ENCODE data around the gene F12. TPM values are rescaled to one million over a fixed set of nuclear protein-coding genes. Genes with fewer than 3 reads are reported as not detected.

The F12 gene
- total RNA-seq, 1 donor from 2014 or later, result 1.8 TPM

GRCh38 chr5:177445052-177445916, 35.9 kb upstream of the F12 start:
- Mint-ChIP-seq H3K4me3 (ENCODE audit: unreplicated experiment) (peak overlapping the region; percentile 51), H3K4me1 (ENCODE audit: low read depth) (peaks cover 21% of the 10 kb centered on the region), H3K36me3 (ENCODE audit: low read depth) (peaks cover 4% of the 10 kb centered on the region), H3K9me3 (ENCODE audit: low read depth) (no peaks in the 10 kb centered on the region), H3K27ac (ENCODE audit: unreplicated experiment) (peak overlapping the region; percentile 27), H3K27me3 (ENCODE audit: low read depth) (no peaks in the 10 kb centered on the region)
- DNase-seq (ENCODE audit: low spot score), result no peak
- no peak for TF ChIP-seq CTCF (IDR thresholded peaks at IDR 0.05)

- no peak for TF ChIP-seq CTCF (IDR thresholded peaks at IDR 0.05)
- H3K27me3 Mint-ChIP-seq (ENCODE audit: low read depth), result no peaks in the 10 kb centered on the region
- H3K9me3 Mint-ChIP-seq (ENCODE audit: low read depth), result no peaks in the 10 kb centered on the region
- H3K4me1 Mint-ChIP-seq (ENCODE audit: low read depth), result peaks cover 21% of the 10 kb centered on the region
- no peak overlapping the region for H3K27ac Mint-ChIP-seq (ENCODE audit: unreplicated experiment)
- no peak overlapping the region for H3K4me3 Mint-ChIP-seq (ENCODE audit: unreplicated experiment)
- peaks cover 8% of the 10 kb centered on the region for H3K36me3 Mint-ChIP-seq (ENCODE audit: low read depth)
- no peak for DNase-seq (ENCODE audit: low spot score)
Measured at GRCh38 chr5:177444106-177445051, 35.0 kb upstream of the F12 start.

- no peak for TF ChIP-seq CTCF (IDR thresholded peaks at IDR 0.05)
- Mint-ChIP-seq H3K36me3 (ENCODE audit: low read depth) (peaks cover 11% of the 10 kb centered on the region), H3K4me3 (ENCODE audit: unreplicated experiment) (no peak overlapping the region), H3K4me1 (ENCODE audit: low read depth) (peaks cover 17% of the 10 kb centered on the region), H3K27ac (ENCODE audit: unreplicated experiment) (no peak overlapping the region), H3K27me3 (ENCODE audit: low read depth) (no peaks in the 10 kb centered on the region), H3K9me3 (ENCODE audit: low read depth) (no peaks in the 10 kb centered on the region)
- DNase-seq (ENCODE audit: low spot score), result no peak
Measured at GRCh38 chr5:177443144-177443983, 34.0 kb upstream of the F12 start.

- DNase-seq (ENCODE audit: low spot score), result no peak
- peaks cover 18% of the 10 kb centered on the region for H3K4me1 Mint-ChIP-seq (ENCODE audit: low read depth)
- H3K27me3 Mint-ChIP-seq (ENCODE audit: low read depth), result no peaks in the 10 kb centered on the region
- no peaks in the 10 kb centered on the region for H3K9me3 Mint-ChIP-seq (ENCODE audit: low read depth)
- no peak overlapping the region for H3K27ac Mint-ChIP-seq (ENCODE audit: unreplicated experiment)
- no peak overlapping the region for H3K4me3 Mint-ChIP-seq (ENCODE audit: unreplicated experiment)
- H3K36me3 Mint-ChIP-seq (ENCODE audit: low read depth), result peaks cover 14% of the 10 kb centered on the region
- TF ChIP-seq CTCF (IDR thresholded peaks at IDR 0.05), result no peak
Measured at GRCh38 chr5:177442066-177442826, 32.9 kb upstream of the F12 start.
